SH-SY5Y (cell line): Measurements from ENCODE around the gene FXR2.

ENCODE experiments used
- GATA2 ChIP-seq: IDR thresholded peaks from 2 replicates; pipeline ENCODE4 v1.6.1; 2011; ENCODE audit warnings: mild to moderate bottlenecking, low read depth, low read length
- GATA3 ChIP-seq: IDR thresholded peaks from 2 replicates; pipeline ENCODE4 v1.6.1; 2011; ENCODE audit warnings: low read depth, mild to moderate bottlenecking, low read length, moderate library complexity

GRCh38 chr17:7575959-7576358 is 38.7 kb downstream of the FXR2 start:
- TF ChIP-seq GATA2 (no peak), GATA3 (no peak)
